ENCODE data around the gene AFF2. TPM values are rescaled to one million over a fixed set of nuclear protein-coding genes. Genes with fewer than 3 reads are reported as not detected.

The AFF2 gene
- polyA plus RNA-seq, 1 of the 3 experiments (the other 2 are of a cell fraction): not detected

DNA sequence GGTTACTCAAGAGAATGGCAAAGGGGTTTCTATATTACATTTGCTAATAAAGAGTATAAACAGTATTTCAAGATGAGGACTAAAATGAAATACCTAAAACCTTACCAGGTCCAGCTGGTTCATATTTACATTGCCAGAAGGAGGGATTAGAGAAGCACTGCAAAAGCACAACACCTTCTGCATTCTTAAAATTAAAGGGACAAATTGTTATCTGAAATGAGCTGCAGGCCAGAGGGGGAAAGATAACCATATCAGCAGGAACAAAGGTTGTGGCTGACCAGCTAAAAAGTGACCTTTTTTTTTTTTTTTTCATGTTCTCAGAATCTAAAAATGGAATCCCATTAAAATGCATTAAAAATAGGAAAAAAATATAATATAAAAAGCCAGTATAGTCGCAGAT lies 39.7 kb downstream of the AFF2 start (continued):
- TF ChIP-seq SIN3A (IDR thresholded peaks at IDR 0.05; ENCODE audit: borderline replicate concordance, low read depth, low read length): no peak
- TF ChIP-seq TAF1 (IDR thresholded peaks at IDR 0.05; ENCODE audit: borderline replicate concordance, low read depth, low read length): no peak
- TF ChIP-seq, protein P1, sequence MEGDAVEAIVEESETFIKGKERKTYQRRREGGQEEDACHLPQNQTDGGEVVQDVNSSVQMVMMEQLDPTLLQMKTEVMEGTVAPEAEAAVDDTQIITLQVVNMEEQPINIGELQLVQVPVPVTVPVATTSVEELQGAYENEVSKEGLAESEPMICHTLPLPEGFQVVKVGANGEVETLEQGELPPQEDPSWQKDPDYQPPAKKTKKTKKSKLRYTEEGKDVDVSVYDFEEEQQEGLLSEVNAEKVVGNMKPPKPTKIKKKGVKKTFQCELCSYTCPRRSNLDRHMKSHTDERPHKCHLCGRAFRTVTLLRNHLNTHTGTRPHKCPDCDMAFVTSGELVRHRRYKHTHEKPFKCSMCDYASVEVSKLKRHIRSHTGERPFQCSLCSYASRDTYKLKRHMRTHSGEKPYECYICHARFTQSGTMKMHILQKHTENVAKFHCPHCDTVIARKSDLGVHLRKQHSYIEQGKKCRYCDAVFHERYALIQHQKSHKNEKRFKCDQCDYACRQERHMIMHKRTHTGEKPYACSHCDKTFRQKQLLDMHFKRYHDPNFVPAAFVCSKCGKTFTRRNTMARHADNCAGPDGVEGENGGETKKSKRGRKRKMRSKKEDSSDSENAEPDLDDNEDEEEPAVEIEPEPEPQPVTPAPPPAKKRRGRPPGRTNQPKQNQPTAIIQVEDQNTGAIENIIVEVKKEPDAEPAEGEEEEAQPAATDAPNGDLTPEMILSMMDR (IDR thresholded peaks at IDR 0.05): no peak

DNA sequence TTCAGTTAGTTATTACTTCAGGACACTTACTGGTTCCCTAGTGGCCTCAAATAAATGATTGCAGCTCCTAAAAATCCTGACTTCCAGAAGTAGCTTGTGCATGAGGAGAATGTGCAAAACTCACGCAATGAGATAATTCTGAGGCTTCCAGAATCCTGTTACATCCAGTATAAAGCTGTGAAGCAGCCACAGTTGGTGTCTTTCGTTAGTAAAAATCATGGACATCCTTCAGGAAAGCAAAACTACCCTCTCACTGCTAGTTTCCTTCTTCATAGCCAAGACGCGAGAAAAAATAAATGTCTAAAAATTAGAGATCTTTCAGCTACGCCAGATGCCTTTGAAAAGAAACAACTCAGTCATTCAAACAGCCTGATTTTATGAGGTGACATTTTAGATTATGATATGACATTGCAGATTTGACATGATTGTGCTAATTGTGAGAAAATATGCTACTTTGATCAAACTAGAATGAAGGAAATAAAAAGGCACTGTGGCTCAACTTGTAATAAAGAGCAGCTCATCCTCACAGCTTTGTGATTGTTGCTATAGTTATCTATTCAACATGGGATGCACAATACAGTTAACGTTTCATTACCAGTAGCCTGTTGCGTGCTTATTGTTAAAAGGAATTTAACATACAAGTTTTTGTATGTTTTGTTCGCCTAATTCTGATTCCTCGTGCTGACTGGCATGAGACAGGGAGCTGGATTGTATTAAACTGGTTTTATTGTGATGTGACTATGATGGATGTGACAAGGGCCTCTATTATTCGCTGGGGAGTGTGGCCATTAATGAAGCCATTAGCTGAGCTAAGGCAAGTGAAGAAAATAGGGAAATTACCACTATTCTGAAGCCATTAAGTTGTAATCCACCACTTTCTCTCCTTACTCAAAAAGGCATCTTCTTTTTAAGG lies 40.5 kb downstream of the AFF2 start:
- WGBS (ENCODE audit: low lambda C conversion rate): under 1% methylated on average over 10 of the region's 10 CpGs
- H3K27me3 ChIP-seq (ENCODE audit: insufficient read depth): no peaks in the 10 kb centered on the region
- H3K36me3 ChIP-seq (replicated peaks in 1 of 2; ENCODE audit: control insufficient read depth in 1 of 2, insufficient read depth in 2 of 2, low read length in 1 of 2): no peaks in the 10 kb centered on the region
- TF ChIP-seq GATA2 (CRISPR knock-in tag; IDR thresholded peaks at IDR 0.05) (no peak), POLR2AphosphoS5 (IDR thresholded peaks at IDR 0.05; ENCODE audit: low read depth, low read length) (no peak), NFIC (IDR thresholded peaks at IDR 0.05; ENCODE audit: borderline replicate concordance) (no peak), RCOR1 (IDR thresholded peaks at IDR 0.05; ENCODE audit: low read length) (no peak), GABPA (IDR thresholded peaks at IDR 0.05; ENCODE audit: low read depth) (no peak), TCF12 (IDR thresholded peaks at IDR 0.05) (no peak), TEAD4 (IDR thresholded peaks at IDR 0.05; ENCODE audit: borderline replicate concordance, insufficient read depth) (no peak), EP300 (IDR thresholded peaks at IDR 0.05; ENCODE audit: borderline replicate concordance in 1 of 2, low read depth in 1 of 2, low read length in 1 of 2) (no peak), TAF1 (IDR thresholded peaks at IDR 0.05; ENCODE audit: borderline replicate concordance, low read depth, low read length) (no peak)
- TF ChIP-seq, protein P2, sequence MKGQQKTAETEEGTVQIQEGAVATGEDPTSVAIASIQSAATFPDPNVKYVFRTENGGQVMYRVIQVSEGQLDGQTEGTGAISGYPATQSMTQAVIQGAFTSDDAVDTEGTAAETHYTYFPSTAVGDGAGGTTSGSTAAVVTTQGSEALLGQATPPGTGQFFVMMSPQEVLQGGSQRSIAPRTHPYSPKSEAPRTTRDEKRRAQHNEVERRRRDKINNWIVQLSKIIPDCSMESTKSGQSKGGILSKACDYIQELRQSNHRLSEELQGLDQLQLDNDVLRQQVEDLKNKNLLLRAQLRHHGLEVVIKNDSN (IDR thresholded peaks at IDR 0.05; ENCODE audit: borderline replicate concordance, low read depth): no peak
- TF ChIP-seq, protein P3, sequence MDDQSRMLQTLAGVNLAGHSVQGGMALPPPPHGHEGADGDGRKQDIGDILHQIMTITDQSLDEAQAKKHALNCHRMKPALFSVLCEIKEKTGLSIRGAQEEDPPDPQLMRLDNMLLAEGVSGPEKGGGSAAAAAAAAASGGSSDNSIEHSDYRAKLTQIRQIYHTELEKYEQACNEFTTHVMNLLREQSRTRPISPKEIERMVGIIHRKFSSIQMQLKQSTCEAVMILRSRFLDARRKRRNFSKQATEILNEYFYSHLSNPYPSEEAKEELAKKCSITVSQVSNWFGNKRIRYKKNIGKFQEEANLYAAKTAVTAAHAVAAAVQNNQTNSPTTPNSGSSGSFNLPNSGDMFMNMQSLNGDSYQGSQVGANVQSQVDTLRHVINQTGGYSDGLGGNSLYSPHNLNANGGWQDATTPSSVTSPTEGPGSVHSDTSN (IDR thresholded peaks at IDR 0.05): no peak
- TF ChIP-seq, protein P1 (IDR thresholded peaks at IDR 0.05): no peak
- TF ChIP-seq, protein P4, sequence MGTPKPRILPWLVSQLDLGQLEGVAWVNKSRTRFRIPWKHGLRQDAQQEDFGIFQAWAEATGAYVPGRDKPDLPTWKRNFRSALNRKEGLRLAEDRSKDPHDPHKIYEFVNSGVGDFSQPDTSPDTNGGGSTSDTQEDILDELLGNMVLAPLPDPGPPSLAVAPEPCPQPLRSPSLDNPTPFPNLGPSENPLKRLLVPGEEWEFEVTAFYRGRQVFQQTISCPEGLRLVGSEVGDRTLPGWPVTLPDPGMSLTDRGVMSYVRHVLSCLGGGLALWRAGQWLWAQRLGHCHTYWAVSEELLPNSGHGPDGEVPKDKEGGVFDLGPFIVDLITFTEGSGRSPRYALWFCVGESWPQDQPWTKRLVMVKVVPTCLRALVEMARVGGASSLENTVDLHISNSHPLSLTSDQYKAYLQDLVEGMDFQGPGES (IDR thresholded peaks at IDR 0.05; ENCODE audit: low read depth, low read length): no peak
- H3K9me3 ChIP-seq: no peaks in the 10 kb centered on the region
- H3K4me3 ChIP-seq (ENCODE audit: low read depth in 2 of 2, low read length in 1 of 2): no peak overlapping the region
- H3K27ac ChIP-seq (ENCODE audit: low read depth in 2 of 2, low read length in 1 of 2): no peak overlapping the region
- H3K4me2 ChIP-seq: no peak overlapping the region
- H3K9me2 ChIP-seq: no peaks in the 10 kb centered on the region
- no peaks in the 10 kb centered on the region for H3F3A ChIP-seq (replicated peaks; ENCODE audit: insufficient read depth)
- H2AFZ ChIP-seq (ENCODE audit: low read depth): no peak overlapping the region
- CTCF ChIA-PET: interaction anchor here (2.4 to 4.6 kb wide), 2 partner anchors 11 to 12 kb away, joined by 8 to 42 read pairs; no protein-coding TSS in a partner anchor
- H3K4me1 ChIP-seq (ENCODE audit: control insufficient read depth in 1 of 2, insufficient read depth in 2 of 2, low read depth in 1 of 2, low read length in 1 of 2): no peaks in the 10 kb centered on the region
- no peaks in the 10 kb centered on the region for H4K20me1 ChIP-seq (ENCODE audit: insufficient read depth)
- no peak overlapping the region for H3K9ac ChIP-seq
- POLR2A ChIA-PET: no interaction called here
- no peaks in the 10 kb centered on the region for H3K79me2 ChIP-seq (ENCODE audit: insufficient read depth)
- DNase-seq: no peak

Measured in SK-N-SH (cell line).